GM19043 (cell line): ENCODE data around the gene SERGEF.

Source experiments
- ATAC-seq: cut with Tn5 transposase; IDR thresholded peaks from one replicate; pipeline ENCODE4 v1.9.1; 2021; ENCODE audit warnings: low read depth; ENCODE audit not compliant: unreplicated experiment

The SERGEF gene

DNA sequence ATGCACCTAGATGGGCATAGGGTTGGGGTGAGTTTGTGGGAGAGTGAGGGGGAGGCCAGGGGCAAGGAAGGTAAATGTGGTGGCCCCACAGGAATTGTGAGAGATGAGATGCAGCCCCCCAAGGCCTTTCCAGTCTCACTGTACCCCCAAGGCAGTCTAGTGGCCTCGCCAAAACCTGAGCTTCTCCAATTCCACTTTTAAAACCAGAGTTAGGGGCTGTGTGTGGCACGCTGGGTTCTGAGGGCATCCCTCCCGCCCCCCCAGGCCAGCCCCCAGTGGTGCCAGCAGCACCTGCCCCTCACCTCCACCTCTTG is 237.9 kb downstream of the SERGEF start:
- no peak for ATAC-seq

GRCh38 chr11:17774232-17775034 is 238.4 kb downstream of the SERGEF start:
- ATAC-seq = no peak

- no peak for ATAC-seq
Measured at GRCh38 chr11:17773674-17774073, 239.2 kb downstream of the SERGEF start.

GRCh38 chr11:17772704-17773600 is 239.9 kb downstream of the SERGEF start:
- no peak for ATAC-seq

- no peak for ATAC-seq
Measured at GRCh38 chr11:17771841-17772401, 240.9 kb downstream of the SERGEF start.

DNA sequence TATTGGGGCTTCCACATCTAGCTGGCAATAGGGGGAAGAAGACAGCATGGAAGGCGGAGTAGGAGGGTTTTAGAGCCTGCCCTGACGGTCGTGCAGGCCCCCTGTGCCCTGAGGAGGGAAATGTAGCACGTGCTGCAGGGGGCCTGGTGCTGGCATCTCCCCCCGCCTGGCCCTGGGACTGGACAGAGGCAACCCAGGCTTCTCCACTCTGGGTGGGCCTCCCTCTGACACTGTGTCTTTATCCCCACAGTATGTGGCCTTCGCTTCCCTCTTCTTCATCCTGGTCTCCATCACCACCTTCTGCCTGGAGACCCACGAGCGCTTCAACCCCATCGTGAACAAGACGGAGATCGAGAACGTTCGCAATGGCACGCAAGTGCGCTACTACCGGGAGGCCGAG is 241.4 kb downstream of the SERGEF start:
- ATAC-seq = no peak

- ATAC-seq = no peak
Measured at GRCh38 chr11:17770917-17771316, 241.9 kb downstream of the SERGEF start.

DNA sequence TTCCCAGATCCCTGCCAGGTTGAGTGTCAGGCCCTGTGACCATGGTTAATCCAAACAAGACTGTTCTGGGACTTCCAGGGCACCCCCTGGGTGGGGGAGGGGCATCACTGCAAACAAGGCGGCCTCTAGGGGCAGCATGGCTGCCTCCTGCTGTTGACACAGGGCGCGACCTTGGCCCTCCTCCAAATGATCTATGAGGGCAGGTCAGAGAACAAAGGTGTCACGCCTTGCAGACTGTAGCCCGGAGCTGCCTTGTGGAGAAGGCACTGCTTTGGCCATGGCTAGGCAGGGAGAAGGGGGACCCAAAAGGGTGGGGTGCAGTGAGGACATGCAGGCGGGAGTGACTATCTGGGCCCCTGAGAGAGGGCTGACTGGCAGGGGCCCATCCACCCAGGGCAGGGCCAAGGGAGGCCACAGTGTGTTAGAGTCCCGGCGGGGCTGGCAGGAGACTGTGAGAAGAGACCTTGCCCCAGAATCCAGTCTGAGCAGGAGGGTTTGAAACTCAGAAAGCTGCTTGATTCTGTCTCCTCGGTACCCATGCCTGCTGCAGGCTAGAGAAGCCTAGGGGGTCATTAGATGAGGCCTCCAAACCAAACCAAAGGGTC is 242.7 kb downstream of the SERGEF start:
- ATAC-seq = no peak

DNA sequence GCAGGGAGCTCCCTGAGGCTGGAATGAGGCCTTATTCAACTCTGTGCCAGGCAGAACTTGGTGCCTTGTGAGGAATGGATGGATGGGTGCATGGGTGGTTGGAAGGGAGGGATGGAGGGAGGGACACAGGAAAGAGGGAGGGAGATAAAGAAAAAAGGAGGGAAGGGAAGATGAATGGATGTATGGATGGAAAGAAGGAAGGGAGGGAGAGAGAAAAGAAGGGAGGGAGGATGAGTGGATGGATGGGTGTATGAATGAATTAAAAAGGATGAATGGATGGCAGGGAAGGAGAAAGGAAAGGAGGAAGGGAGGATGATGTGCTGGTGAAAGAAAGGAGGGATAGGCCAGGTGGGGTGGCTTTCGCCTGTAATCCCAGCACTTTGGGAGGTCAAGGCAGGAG is 243.6 kb downstream of the SERGEF start:
- ATAC-seq = no peak

DNA sequence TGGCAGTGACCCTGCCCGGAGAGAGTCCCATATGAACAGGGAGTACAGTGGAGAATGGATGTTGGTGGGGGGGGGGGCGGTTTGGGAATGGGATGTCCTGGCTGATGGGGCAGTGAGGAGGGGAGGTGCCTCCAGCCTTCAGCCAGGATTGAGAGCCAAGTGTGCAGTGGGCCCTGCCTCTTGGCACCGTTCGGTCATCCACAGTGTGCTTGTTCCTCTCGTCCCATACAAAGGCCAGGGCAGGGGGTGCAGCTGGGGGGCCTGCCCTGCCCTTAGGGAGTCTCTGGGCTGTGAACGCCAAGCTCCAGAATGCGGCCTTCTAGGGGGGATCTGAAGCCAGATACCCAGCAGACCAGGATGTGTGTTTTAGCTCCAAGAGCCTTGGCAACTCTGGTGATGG is 244.3 kb downstream of the SERGEF start:
- ATAC-seq = no peak

DNA sequence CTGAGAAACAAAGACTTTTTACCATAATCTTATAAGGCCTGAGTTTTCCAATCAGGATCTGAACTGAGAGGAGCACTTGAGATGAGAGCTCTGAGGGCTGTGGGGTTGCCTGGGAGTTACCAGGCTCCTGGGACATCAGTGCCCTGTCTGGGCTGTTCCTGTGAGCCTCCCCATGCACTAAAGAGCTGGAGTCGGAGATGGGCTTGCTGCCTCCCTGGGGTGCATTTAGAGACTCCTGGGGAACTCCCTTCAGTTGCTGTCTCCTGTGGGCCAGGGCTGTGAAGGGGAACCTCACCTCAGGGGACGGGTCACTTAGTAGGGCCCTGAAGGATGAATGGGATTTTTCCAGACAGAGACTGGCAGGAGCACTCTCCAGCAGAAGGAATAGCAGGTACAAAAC is 244.9 kb downstream of the SERGEF start:
- no peak for ATAC-seq

DNA sequence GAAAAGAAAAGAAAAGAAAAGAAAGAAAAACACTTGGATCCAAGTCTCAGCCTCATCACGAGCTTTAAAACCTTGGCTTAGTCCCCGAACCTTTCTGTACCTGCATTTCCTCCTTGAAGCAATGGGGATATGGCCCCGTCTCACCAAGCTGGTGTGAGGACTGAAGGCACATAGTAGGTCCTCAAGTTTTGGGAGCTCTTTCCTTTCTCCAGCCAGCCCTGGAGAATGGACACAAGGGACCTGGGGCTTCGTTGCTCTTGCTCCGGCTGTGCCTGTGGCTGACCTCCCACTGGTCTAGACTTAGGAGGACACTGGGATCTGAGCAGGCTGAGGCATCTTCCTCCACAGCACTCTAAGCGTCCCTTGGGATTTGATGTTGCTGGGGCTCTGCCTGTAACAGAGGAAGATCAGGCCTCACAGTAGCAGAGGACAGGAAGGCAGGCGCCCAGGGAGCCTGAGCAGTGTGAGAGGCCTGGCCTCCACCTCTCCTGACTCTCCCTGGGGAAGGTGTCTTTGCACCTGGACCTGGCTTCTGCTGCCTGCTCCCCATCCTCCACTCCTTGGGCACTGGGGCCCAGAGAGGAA is 245.5 kb downstream of the SERGEF start:
- no peak for ATAC-seq

GRCh38 chr11:17766590-17766989 is 246.3 kb downstream of the SERGEF start:
- ATAC-seq = no peak

DNA sequence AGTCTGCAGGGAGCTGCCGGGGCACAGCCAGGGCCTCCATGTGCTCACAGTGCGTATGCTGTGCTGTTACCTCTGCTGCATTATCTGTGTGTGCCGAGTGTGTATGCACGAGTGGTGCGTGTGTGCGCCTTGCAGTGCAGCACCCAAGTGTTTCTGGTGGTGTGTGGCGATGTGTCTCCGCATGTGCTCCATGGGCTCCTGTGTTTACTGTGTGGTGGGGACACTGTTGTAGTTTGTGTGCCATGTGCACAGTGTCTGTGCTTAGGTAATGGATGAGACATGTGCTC is 246.8 kb downstream of the SERGEF start:
- no peak for ATAC-seq

DNA sequence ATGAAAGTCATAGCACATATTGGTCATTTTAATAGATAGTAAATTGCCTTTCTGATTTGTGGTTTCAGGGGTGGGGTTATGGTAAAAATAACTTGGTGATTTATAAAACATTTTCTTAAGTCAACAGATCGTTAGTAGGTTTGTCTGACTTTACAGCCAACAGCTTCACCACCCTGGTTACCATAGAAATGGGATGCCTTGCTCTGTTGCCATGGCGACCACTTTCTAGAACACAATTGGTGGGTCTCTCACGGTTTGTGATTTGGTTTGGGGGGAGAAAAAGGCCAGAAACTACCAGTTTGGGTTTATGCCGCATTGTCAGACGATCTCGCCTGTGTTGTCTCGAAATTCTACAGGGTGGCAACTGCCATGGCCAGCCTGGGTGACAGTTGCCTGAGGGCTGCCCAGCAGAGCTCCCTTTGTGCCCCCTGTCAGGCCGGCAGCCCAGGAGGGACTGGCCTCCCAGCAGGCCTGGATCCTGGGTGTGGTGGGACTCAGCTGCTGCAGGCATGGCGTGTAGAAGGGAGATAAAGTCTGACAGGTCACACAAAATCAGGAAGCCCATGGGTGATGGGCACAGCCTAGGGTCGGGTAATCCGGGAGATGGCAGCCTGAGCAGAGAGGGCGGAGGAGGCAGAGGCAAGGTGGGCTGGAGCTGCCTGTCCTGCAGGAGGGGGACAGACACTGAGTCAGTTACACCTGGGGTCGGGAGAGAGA is 247.3 kb downstream of the SERGEF start:
- ATAC-seq = no peak

DNA sequence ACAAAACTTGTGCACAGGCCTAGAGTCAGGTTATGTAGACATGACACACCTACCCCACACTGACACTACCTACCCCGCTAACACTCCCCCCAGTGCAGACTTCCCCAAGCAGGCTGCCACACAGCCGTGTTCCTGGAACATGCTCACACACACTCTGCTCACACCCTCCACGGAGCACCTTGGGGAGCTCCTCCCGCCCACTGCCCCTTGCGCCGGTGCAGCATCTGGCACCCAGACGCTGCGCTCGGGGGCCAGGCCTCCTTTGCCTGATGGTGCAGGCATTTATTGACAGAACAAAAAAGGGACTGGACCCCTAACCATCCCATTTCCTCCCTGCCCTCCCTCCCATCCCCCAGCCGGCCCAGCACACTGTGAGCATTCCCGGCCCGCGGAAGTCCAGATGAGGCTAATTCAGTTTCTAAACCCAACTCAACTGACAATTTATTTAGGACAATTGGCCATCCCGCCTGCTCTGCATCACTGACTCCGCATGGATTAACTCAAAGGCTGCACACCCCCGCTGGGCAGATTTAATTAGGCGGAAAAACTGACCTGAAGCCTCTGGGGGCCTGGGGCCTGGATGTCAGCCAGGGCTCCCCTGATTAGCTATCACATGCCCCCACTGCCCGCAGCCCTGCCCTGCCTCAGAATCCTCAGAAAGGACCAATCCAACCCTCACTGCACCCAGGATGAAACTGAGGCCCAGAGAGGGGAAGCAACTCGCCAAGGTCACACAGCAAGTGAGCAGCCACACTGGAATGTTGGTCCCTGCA is 248.2 kb downstream of the SERGEF start:
- no peak for ATAC-seq

DNA sequence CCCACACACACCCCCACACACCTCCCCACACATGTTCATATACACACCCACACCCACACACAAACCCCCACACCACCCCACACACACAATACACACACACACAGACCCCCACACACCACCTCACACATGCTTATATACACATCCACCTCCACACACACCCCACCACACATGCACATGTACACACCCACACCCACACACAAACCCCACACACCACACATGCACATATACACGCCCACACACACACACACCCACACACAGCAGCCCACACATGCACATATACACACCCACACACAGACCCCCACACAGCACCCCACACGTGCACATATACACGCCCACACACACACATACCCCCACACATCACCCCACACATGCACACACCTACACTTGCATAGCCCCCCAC is 249.1 kb downstream of the SERGEF start:
- ATAC-seq = no peak

DNA sequence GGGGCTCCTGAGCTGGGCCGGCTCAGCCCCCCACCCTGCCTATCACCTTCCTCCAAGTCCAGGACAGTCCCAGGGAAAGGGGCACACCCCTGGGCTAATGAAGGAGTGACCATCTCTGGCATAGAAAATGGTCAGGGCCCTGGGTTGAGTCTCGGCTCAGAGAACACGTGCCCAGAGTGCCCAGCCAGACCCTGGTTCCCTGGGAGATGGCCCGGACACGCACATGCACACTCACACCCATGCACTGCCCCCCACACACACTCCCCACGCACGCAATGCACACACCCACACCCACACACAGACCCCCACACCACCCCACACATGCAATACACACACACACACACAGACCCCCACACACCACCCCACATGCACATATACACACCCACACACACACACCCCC is 249.6 kb downstream of the SERGEF start:
- no peak for ATAC-seq

DNA sequence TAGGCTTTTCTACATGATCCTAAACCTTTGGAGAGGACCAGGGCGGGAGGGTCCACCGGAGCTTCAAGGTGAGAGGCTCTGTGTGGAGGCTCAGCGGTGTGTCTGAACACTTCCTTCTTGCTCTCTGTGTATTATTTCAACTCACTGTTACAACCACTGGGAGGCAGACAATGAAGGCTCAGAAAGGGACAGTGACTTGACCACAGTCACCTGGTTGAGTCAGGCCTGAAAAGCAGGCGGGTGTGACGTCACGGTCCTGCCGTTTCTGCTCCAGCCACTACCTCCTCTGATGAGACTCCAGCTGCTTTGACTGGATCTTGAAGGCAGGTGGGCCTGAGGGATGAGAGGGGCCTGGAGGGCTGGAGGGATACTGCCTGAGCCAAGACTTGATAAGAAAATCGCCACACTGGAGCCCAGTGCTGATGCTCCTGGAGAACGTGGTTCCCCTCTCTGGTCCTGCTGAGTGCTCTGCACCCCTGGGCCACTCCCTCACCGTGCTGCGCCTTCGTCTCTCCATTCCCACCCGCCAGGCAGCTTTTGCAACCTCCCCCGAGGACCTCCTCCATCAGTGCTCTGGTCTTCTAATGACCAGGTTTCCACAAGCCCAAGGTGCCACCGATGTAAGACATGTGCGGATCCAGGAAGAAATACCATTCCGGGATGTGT is 250.4 kb downstream of the SERGEF start:
- no peak for ATAC-seq
